ENCODE data around the gene SLC4A5.

- no peak for TF ChIP-seq POLR2A (IDR thresholded peaks at IDR 0.05)
- peak in 1 of 7 experiments; percentile 7 for TF ChIP-seq CTCF (IDR thresholded peaks at IDR 0.05)
These were observed 48.0 kb upstream of the SLC4A5 start for GRCh38 chr2:74391209-74391579.
